KOPT-K1 (cell line): ENCODE results near the gene IGSF23.
"Not testable (repeated sequence)": the region's sequence is repeated elsewhere in the genome, so short reads cannot be mapped to it uniquely, and the experiment has no call there.

Experiments
- H3K27ac ChIP-seq: fragments of 200-600 bp; sonication (generic); 2 replicates; pipeline ENCODE4 v1.5.1; 2016; ENCODE audit warnings: antibody characterized with exemption, mild to moderate bottlenecking, low read depth, low read length; ENCODE audit not compliant: poor library complexity, severe bottlenecking
- H3K36me3 ChIP-seq: fragments of 200-600 bp; sonication (generic); 2 replicates; pipeline ENCODE4 v1.5.1; 2017; ENCODE audit warnings: antibody characterized with exemption, mild to moderate bottlenecking, low read length, moderate library complexity; ENCODE audit not compliant: insufficient read depth
- H3K9me3 ChIP-seq: fragments of 200-600 bp; sonication (generic); 2 replicates; pipeline ENCODE4 v1.5.1; 2017; ENCODE audit warnings: antibody characterized with exemption, low read length, mild to moderate bottlenecking; ENCODE audit not compliant: insufficient read depth, poor library complexity, severe bottlenecking

The IGSF23 gene

GRCh38 chr19:44579663-44580365 lies 33.5 kb upstream of the IGSF23 start:
- H3K9me3 ChIP-seq = no peaks in the 10 kb centered on the region
- no peaks in the 10 kb centered on the region for H3K36me3 ChIP-seq
- no peak overlapping the region for H3K27ac ChIP-seq

GRCh38 chr19:44580366-44580895 lies 32.9 kb upstream of the IGSF23 start:
- Histone ChIP-seq H3K9me3 (no peaks in the 10 kb centered on the region), H3K36me3 (no peaks in the 10 kb centered on the region), H3K27ac (no peak overlapping the region)

DNA sequence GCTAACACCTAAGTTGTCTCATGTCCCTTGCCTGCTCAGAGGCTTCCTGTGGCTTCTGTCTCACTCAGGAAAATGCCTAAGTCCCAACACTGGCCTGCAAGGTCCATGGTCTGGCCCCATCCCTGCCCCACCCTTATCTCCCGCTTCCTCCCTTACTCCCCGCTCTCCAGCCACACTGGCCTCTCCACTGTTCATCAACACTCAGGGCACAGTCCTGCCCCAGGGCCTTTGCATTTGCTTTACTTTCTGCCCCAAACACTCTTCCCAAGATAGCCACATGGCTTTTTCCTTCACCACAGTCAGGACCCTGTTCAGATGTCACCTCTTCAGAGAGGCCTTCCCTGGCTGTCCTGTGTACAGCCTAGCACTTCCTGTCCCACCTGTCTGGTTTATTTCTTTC lies 32.1 kb upstream of the IGSF23 start:
- Histone ChIP-seq H3K36me3 (no peaks in the 10 kb centered on the region), H3K9me3 (no peaks in the 10 kb centered on the region), H3K27ac (no peak overlapping the region)

- no peaks in the 10 kb centered on the region for H3K36me3 ChIP-seq
- H3K27ac ChIP-seq = no peak overlapping the region
- H3K9me3 ChIP-seq = no peaks in the 10 kb centered on the region
These were observed 30.6 kb upstream of the IGSF23 start for GRCh38 chr19:44582581-44583265.

- no peak overlapping the region for H3K27ac ChIP-seq
- H3K9me3 ChIP-seq = no peaks in the 10 kb centered on the region
- H3K36me3 ChIP-seq = no peaks in the 10 kb centered on the region
These were observed 27.8 kb upstream of the IGSF23 start for GRCh38 chr19:44585371-44586133.

- Histone ChIP-seq H3K36me3 (no peaks in the 10 kb centered on the region), H3K9me3 (no peaks in the 10 kb centered on the region), H3K27ac (no peak overlapping the region)
These were observed 25.2 kb upstream of the IGSF23 start for GRCh38 chr19:44587963-44588770.

DNA sequence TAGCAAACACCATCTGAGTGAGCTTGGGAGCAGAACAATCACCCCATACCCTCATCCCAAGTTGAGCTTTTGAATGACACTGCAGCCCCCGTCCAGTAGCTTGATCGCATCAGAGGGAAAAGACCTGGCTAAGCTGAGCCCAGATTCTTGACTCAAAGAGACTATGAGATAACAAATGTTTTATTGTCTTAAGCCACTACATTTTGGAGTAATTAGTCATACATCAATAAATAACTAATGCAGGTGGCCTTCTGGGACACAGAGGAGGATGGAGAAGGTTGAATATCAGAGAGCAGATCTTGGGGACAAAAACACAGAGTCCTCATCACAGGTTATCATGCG lies 24.6 kb upstream of the IGSF23 start:
- H3K36me3 ChIP-seq = no peaks in the 10 kb centered on the region
- no peak overlapping the region for H3K27ac ChIP-seq

DNA sequence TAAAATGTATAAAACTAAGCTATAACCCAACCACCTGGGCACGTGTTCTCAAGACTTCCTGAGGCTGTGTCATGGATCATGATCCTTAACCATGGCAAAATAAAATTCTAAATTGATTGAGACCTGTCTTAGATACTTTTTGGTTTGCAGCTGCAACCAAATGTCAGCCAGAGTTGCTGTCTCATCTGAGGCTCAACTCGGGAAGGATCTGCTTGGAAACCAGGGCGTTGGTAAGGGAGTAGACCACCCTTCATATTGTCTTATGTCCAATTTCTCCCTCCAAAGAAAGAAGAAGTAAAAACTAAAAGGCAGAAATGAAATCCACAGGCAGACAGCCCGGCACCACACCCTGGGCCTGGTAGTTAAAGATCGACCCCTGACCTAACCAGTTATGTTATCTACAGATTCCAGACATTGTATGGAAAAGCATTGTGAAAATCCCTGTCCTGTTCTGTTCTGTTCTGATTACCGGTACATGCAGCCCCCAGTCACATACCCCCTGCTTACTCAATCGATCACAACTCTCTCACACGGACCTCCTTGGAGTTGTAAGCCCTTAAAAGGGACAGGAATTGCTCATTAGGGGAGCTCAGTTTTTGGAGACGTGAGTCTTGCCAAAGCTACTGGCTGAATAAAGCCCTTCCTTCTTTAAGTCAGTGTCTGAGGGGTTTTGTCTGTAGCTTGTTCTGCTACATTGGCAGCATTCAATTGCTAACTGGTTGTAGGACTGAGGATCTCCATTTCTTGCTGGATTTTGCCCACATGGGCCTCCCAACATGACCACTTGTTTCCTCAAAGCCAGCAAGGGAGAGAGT lies 22.9 kb upstream of the IGSF23 start:
- no peaks in the 10 kb centered on the region for H3K9me3 ChIP-seq
- no peaks in the 10 kb centered on the region for H3K36me3 ChIP-seq
- H3K27ac ChIP-seq = no peak overlapping the region

More for the DNA sequence above, 24.6 kb upstream of the IGSF23 start:
- no peaks in the 10 kb centered on the region for H3K9me3 ChIP-seq

DNA sequence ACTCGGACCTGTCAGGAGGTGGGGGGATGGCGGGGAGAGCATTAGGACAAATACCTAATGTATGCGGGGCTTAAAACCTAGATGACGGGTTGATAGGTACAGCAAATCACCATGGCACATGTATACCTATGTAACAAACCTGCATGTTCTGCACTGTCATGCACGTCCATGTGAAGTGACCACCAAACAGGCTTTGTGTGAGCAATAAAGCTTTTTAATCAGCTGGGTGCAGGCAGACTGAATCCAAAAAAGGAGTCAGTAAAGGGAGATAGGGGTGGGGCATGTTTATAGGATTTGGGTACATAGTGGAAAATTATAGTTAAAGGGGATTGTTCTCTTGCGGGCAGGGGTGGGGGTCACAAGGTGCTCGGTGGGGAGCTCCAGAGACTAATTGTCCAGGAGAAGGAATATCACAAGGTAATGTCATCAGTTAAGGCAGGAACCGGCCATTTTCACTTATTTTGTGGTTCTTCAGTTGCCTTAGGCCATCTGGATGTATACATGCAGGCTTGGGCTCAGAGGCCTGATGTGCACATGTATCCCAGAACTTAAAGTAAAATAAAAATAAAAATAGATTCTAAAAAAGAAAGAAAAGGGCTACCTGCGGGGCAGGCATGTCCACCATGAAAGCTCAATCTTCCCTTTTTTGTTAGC lies 21.9 kb upstream of the IGSF23 start:
- not testable (repeated sequence) for H3K36me3 ChIP-seq, H3K27ac ChIP-seq, H3K9me3 ChIP-seq

DNA sequence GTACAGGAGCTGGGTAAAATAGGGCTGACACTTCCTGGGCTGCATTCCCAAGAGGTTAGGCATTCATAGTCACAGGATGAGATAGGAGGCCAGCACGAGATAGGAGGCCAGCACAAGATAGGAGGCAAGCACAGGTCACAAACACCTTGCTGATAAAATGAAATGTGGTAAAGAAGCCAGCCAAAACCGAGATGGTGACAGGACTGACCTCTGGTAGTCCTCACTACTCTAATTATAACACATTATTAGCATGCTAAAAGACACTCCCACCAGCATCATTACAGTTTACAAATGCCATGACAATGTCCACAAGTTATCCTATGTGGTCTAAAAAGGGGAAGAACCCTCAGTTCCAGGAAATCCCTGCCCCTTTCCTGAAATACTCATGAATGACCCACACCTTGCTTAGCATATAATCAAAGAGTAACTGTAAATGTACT lies 20.9 kb upstream of the IGSF23 start:
- H3K36me3 ChIP-seq = no peaks in the 10 kb centered on the region
- H3K9me3 ChIP-seq = no peaks in the 10 kb centered on the region
- H3K27ac ChIP-seq = no peak overlapping the region

DNA sequence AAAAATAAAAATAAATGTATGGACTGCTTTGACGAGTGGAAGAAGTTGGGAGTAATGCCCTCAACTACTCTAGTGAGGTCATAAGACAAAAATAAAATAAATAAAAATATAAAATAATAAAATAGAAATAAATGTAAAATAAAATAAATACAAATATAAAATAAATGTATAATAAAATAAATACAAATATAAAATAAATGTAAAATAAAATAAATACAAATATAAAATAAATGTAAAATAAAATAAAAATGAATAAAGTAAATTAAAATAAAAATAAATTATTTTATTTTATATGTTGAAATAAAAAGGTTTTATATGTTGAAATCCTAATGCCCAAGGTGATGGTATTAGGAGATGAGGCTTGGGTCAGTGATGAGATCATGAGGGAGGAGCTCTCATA lies 20.1 kb upstream of the IGSF23 start:
- peaks cover 5% of the 10 kb centered on the region for H3K9me3 ChIP-seq
- H3K27ac ChIP-seq = no peak overlapping the region
- no peaks in the 10 kb centered on the region for H3K36me3 ChIP-seq

- not testable (repeated sequence) for H3K9me3 ChIP-seq, H3K36me3 ChIP-seq, H3K27ac ChIP-seq
These were observed 19.5 kb upstream of the IGSF23 start for GRCh38 chr19:44593866-44594266.

DNA sequence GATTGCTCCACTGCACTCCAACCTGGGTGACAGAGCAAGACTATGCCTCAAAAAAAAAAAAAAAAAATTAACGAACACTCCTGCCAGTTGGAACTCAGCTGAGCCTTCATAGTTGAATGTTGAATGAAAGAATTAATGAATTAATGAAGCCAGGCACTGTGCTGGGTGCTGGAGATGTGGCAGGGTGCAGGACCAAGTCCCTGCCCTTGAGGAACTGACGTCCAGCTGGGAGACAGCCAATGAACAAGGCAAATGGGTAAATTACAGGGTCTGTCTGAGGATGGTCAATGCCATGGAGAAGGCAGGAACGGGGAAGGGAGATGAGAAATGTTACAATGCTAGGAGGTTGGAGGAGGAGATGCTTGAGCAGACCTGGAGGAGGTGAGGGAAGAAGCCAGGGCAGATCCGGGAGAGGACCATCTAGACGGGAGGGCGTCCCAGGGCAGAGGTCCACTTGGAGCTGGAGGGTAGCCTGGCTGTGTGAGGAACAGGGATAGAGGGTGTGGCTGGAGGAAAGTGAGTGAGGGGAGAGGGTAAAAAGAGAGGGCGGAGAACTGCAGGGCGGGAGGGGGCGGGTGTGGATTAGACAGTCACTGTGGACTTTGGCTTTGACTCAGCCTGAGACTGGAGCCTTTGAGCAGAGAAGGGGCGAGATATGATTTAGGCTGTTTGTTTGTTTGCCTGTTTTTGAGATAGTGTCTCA lies 16.8 kb upstream of the IGSF23 start:
- H3K36me3 ChIP-seq = no peaks in the 10 kb centered on the region
- H3K27ac ChIP-seq = no peak overlapping the region
- H3K9me3 ChIP-seq = peaks cover 8% of the 10 kb centered on the region
